ENCODE results near the gene RPS6KA5.
A peak's percentile ranks its signal among the peaks of the same experiment; 100 is the strongest.

- TF ChIP-seq POLR2AphosphoS5 (IDR thresholded peaks at IDR 0.05; ENCODE audit: low read depth, low read length) (no peak), POLR2A (IDR thresholded peaks at IDR 0.05; ENCODE audit: low read depth, low read length) (no peak), POU2F2 (IDR thresholded peaks at IDR 0.05; ENCODE audit: low read depth, low read length) (no peak), TAF1 (IDR thresholded peaks at IDR 0.05; ENCODE audit: low read depth, low read length) (no peak), SPI1 (IDR thresholded peaks at IDR 0.05; ENCODE audit: low read depth, low read length) (peak; percentile 62)
Observed at GRCh38 chr14:91063119-91063518, 2.7 kb upstream of the RPS6KA5 start.
